Measurements from ENCODE around the gene SLX4.
"Not testable (repeated sequence)": the region's sequence is repeated elsewhere in the genome, so short reads cannot be mapped to it uniquely, and the experiment has no call there.

SLX4 gene

DNA sequence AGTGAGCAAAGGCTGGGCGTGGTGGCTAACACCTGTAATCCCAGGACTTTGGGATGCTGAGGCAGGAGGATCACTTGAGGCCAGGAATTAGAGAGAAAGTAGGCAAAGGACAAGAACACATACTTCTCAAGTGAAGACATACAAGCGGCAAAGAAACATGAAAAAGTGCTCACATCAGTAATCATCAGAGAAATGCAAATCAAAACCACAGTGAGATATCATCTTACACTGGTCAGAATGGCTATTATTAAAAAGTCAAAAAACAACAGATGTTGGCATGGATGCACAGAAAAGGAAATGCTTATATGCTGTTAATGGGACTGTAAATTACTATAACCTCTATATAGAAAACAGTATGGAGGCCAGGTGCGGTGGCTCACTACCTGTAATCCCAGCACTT is 12.2 kb upstream of the SLX4 start:
- no peaks in the 10 kb centered on the region for H3K4me1 ChIP-seq (ENCODE audit: insufficient read depth, low read length)
- no peak overlapping the region for H3K9ac ChIP-seq (ENCODE audit: low read depth, low read length)
- H3K9me3 ChIP-seq (ENCODE audit: control insufficient read depth, insufficient read depth, low read length), result no peaks in the 10 kb centered on the region

GRCh38 chr16:3618769-3619141 is 7.3 kb upstream of the SLX4 start:
- no peaks in the 10 kb centered on the region for H3K36me3 ChIP-seq (ENCODE audit: insufficient read depth, low read length)
- H3K9me3 ChIP-seq (ENCODE audit: control insufficient read depth, insufficient read depth, low read length), result no peaks in the 10 kb centered on the region
- no peak overlapping the region for H3K9ac ChIP-seq (ENCODE audit: low read depth, low read length)
- H3K4me1 ChIP-seq (ENCODE audit: insufficient read depth, low read length), result no peaks in the 10 kb centered on the region

More for the DNA sequence above, 12.2 kb upstream of the SLX4 start:
- no peaks in the 10 kb centered on the region for H3K36me3 ChIP-seq (ENCODE audit: insufficient read depth, low read length)

GRCh38 chr16:3612510-3613466 is 1.4 kb upstream of the SLX4 start:
- Histone ChIP-seq H3K9ac (ENCODE audit: low read depth, low read length) (peak overlapping the region; percentile 94), H3K36me3 (ENCODE audit: insufficient read depth, low read length) (no peaks in the 10 kb centered on the region), H3K9me3 (ENCODE audit: control insufficient read depth, insufficient read depth, low read length) (no peaks in the 10 kb centered on the region), H3K4me1 (ENCODE audit: insufficient read depth, low read length) (peaks cover 12% of the 10 kb centered on the region)

DNA sequence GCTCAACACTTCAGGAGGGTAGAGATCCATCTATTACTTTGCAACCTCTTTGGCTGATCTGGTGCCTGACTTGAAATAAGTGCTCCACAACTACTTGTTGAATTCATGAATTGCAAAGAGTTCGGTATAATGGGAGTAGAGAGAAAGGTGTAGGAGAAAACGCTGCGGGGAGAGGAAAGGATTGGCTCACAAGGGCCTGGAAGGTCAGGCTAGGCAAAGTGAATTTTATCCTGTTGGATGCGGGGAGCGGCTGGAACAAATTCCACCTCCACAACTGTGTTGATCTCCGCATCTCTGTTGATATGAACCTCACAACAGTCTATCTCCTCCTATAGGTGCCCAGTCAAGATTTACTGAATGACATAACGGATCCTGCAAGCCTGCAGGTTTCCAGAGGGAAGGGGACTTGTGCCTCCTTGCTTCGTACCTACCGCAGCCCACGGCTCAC is 684 bp downstream of the SLX4 start:
- Histone ChIP-seq H3K9me3 (ENCODE audit: control insufficient read depth, insufficient read depth, low read length) (no peaks in the 10 kb centered on the region), H3K36me3 (ENCODE audit: insufficient read depth, low read length) (peaks cover 3% of the 10 kb centered on the region; the same call in 1 of the 2 replicates), H3K9ac (ENCODE audit: low read depth, low read length) (peak overlapping the region; percentile 94), H3K4me1 (ENCODE audit: insufficient read depth, low read length) (peaks cover 12% of the 10 kb centered on the region)

GRCh38 chr16:3609895-3610697 is 1.3 kb downstream of the SLX4 start:
- H3K9ac ChIP-seq (ENCODE audit: low read depth, low read length), result peak overlapping the region; percentile 94; the same call in 1 of the 2 replicates
- peaks cover 3% of the 10 kb centered on the region; the same call in 1 of the 2 replicates for H3K36me3 ChIP-seq (ENCODE audit: insufficient read depth, low read length)
- no peaks in the 10 kb centered on the region for H3K9me3 ChIP-seq (ENCODE audit: control insufficient read depth, insufficient read depth, low read length)
- peaks cover 12% of the 10 kb centered on the region for H3K4me1 ChIP-seq (ENCODE audit: insufficient read depth, low read length)

GRCh38 chr16:3608976-3609375 is 2.4 kb downstream of the SLX4 start:
- peaks cover 12% of the 10 kb centered on the region for H3K4me1 ChIP-seq (ENCODE audit: insufficient read depth, low read length)

GRCh38 chr16:3608069-3608468 is 3.3 kb downstream of the SLX4 start:
- peaks cover 3% of the 10 kb centered on the region; the same call in 1 of the 2 replicates for H3K36me3 ChIP-seq (ENCODE audit: insufficient read depth, low read length)
- peaks cover 10% of the 10 kb centered on the region for H3K4me1 ChIP-seq (ENCODE audit: insufficient read depth, low read length)
- H3K9me3 ChIP-seq (ENCODE audit: control insufficient read depth, insufficient read depth, low read length), result no peaks in the 10 kb centered on the region
- H3K9ac ChIP-seq (ENCODE audit: low read depth, low read length), result no peak overlapping the region

More at GRCh38 chr16:3608976-3609375, 2.4 kb downstream of the SLX4 start:
- not testable (repeated sequence) for H3K36me3 ChIP-seq (ENCODE audit: insufficient read depth, low read length); H3K9ac ChIP-seq (ENCODE audit: low read depth, low read length); H3K9me3 ChIP-seq (ENCODE audit: control insufficient read depth, insufficient read depth, low read length)

- no peaks in the 10 kb centered on the region for H3K9me3 ChIP-seq (ENCODE audit: control insufficient read depth, insufficient read depth, low read length)
- H3K9ac ChIP-seq (ENCODE audit: low read depth, low read length), result no peak overlapping the region
- H3K4me1 ChIP-seq (ENCODE audit: insufficient read depth, low read length), result peaks cover 5% of the 10 kb centered on the region; the same call in 1 of the 2 replicates
- H3K36me3 ChIP-seq (ENCODE audit: insufficient read depth, low read length), result peaks cover 3% of the 10 kb centered on the region; the same call in 1 of the 2 replicates
Measured at GRCh38 chr16:3607634-3608033, 3.8 kb downstream of the SLX4 start.

DNA sequence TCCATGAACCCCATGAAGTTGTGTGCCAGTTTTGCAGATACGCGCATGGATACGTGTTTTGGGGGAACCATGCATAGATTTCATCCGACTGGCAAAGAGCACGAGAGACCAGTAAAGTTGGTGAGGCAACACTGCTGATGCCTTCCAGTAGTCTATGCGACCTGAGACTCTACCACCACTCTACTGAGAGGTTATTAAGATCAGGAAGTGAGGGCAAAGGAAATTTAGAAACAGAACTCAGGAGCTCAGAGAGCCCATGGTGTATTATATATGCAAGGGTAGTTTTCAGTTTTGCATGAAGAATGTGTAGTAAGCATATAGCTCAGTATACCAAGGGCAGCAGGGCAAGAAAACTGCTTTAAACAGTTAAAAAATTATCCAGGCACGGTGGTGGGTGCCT is 4.2 kb downstream of the SLX4 start:
- peaks cover 7% of the 10 kb centered on the region; the same call in 1 of the 2 replicates for H3K36me3 ChIP-seq (ENCODE audit: insufficient read depth, low read length)
- H3K9ac ChIP-seq (ENCODE audit: low read depth, low read length), result no peak overlapping the region

DNA sequence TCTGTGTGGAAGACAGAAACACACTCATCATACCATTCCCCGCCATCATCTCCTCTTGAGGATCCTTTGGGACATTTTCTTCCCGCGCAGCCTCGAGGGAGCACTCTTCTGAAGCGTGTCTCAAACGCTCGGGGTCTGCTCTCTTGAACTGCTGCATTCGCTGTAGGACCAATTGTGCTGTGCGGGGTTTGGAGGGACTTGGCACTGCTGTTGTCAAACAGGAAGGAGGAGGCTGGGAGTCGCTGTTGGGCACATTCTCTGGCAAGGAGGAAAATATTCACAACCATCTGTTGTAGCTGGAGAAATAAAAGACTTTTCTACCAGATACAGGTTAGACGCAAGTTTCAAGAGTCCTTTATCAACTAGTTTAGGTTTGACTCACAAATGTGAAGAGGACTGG is 5.0 kb downstream of the SLX4 start:
- peaks cover 14% of the 10 kb centered on the region for H3K36me3 ChIP-seq (ENCODE audit: insufficient read depth, low read length)
- H3K9me3 ChIP-seq (ENCODE audit: control insufficient read depth, insufficient read depth, low read length), result no peaks in the 10 kb centered on the region
- no peak overlapping the region for H3K9ac ChIP-seq (ENCODE audit: low read depth, low read length)
- H3K4me1 ChIP-seq (ENCODE audit: insufficient read depth, low read length), result 0 out of 2 replicates have a peak, but pooled peaks cover 5% of the 10 kb centered on the region

More for the DNA sequence above, 4.2 kb downstream of the SLX4 start:
- H3K4me1 ChIP-seq (ENCODE audit: insufficient read depth, low read length), result 0 out of 2 replicates have a peak, but pooled peaks cover 5% of the 10 kb centered on the region
- no peaks in the 10 kb centered on the region for H3K9me3 ChIP-seq (ENCODE audit: control insufficient read depth, insufficient read depth, low read length)

GRCh38 chr16:3602320-3602653 is 9.1 kb downstream of the SLX4 start:
- Histone ChIP-seq H3K9me3 (ENCODE audit: control insufficient read depth, insufficient read depth, low read length) (peaks cover 8% of the 10 kb centered on the region), H3K9ac (ENCODE audit: low read depth, low read length) (no peak overlapping the region), H3K4me1 (ENCODE audit: insufficient read depth, low read length) (no peaks in the 10 kb centered on the region), H3K36me3 (ENCODE audit: insufficient read depth, low read length) (peaks cover 23% of the 10 kb centered on the region)

GRCh38 chr16:3601614-3602319 is 9.6 kb downstream of the SLX4 start:
- Histone ChIP-seq H3K9ac (ENCODE audit: low read depth, low read length) (no peak overlapping the region), H3K36me3 (ENCODE audit: insufficient read depth, low read length) (peaks cover 23% of the 10 kb centered on the region), H3K4me1 (ENCODE audit: insufficient read depth, low read length) (no peaks in the 10 kb centered on the region), H3K9me3 (ENCODE audit: control insufficient read depth, insufficient read depth, low read length) (peaks cover 8% of the 10 kb centered on the region)

DNA sequence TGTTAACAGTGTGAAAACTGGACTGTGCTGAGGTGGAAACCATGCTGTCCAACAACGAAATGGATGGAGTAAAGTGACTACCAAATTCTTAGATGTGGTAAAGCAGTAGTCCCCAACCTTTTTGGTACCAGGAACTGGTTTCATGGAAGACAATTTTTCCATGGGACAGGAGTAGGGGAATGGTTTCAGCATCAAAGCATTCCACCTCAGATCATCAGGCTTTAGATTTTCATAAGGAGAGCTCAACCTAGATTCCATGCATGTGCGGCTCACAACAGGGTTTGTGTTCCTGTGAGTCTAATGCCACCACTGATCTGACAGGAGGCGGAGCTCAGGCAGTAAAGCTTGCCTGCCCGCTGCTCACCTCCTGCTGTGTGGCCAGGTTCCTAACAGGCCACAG is 11.5 kb downstream of the SLX4 start:
- H3K4me1 ChIP-seq (ENCODE audit: insufficient read depth, low read length), result no peaks in the 10 kb centered on the region
- H3K9me3 ChIP-seq (ENCODE audit: control insufficient read depth, insufficient read depth, low read length), result peaks cover 8% of the 10 kb centered on the region
- no peak overlapping the region for H3K9ac ChIP-seq (ENCODE audit: low read depth, low read length)
- H3K36me3 ChIP-seq (ENCODE audit: insufficient read depth, low read length), result peaks cover 20% of the 10 kb centered on the region

DNA sequence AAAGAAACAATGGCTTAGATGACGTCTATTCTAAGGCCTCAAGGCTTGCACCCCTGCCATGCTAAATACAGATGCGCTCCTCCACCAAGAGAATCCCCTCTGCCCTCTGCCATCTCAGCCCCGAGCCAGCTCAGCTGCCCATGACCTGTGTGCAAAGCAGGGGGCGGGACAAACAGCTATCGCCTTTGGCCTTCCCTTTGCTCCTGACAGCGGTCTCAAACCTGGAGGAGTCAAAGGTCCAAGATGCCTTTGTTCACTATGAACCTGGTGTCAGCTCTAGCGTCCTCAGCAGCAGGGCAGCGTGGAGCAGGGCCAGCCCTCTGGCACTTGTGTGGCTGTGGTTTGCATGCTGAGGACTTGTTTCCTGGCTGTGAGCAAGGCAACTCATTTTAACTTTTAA is 12.3 kb downstream of the SLX4 start:
- no peaks in the 10 kb centered on the region for H3K4me1 ChIP-seq (ENCODE audit: insufficient read depth, low read length)
- peaks cover 20% of the 10 kb centered on the region for H3K36me3 ChIP-seq (ENCODE audit: insufficient read depth, low read length)
- no peak overlapping the region for H3K9ac ChIP-seq (ENCODE audit: low read depth, low read length)
- peaks cover 8% of the 10 kb centered on the region for H3K9me3 ChIP-seq (ENCODE audit: control insufficient read depth, insufficient read depth, low read length)
